ENCODE results near the gene CIBAR2.

The CIBAR2 gene

DNA sequence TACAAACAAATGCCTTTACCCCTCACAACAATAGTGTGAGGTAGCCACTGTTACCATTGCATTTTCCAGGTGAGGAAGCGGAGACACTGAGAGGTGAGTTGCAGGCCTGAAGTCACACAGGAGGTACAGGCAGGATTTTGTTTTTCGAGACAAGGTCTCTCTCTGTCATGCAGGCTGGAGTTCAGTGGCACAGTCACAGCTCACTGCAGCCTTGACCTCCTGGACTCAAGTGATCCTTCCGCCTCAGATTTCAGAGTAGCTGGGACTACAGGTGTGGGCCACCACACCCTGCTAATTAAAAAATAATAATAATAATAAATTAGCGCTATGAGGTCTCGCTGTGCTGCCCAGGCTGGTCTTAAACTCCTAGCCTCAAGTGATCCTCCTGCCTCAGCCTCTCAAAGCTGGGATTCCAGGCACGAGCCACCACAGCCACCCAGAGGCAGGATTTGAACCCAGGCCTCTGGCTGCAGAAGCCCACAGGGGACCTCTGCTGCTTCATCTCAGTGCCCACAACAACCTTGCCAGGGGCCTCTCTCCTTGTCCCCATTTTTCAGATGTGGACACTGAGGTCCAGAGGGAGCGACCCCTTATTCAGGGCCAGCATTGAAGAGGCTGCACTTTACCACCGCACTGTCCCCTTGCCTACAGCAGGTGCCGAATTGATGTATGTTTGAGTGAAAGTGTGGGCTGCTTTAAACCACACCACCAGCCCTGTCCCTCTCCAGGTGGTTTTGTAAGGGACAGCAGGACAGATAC lies 16.0 kb upstream of the CIBAR2 start:
- DNase-seq (ENCODE audit: low read depth), result no peak
- H3K4me3 ChIP-seq (ENCODE audit: low read depth, low read length), result no peak overlapping the region
- TF ChIP-seq, protein P1, sequence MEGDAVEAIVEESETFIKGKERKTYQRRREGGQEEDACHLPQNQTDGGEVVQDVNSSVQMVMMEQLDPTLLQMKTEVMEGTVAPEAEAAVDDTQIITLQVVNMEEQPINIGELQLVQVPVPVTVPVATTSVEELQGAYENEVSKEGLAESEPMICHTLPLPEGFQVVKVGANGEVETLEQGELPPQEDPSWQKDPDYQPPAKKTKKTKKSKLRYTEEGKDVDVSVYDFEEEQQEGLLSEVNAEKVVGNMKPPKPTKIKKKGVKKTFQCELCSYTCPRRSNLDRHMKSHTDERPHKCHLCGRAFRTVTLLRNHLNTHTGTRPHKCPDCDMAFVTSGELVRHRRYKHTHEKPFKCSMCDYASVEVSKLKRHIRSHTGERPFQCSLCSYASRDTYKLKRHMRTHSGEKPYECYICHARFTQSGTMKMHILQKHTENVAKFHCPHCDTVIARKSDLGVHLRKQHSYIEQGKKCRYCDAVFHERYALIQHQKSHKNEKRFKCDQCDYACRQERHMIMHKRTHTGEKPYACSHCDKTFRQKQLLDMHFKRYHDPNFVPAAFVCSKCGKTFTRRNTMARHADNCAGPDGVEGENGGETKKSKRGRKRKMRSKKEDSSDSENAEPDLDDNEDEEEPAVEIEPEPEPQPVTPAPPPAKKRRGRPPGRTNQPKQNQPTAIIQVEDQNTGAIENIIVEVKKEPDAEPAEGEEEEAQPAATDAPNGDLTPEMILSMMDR (IDR thresholded peaks at IDR 0.05; ENCODE audit: insufficient read depth, low read depth, low read length, missing control alignments), result no peak

DNA sequence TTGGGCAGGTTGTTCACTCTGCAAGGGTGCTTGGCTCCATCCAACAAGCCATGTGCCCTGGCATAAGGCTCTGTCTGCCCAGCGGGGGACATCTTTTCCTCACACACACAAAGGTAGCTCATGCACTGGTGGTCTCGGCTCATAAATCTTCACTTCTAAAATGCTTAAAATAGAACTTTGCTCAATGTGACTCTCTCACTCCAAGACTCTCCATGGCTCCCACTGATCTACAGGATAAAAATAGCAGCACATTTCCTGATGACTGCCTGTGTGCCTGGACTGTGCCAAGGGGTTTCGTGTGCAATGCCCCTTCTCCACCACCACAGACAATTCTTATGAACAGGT lies 15.1 kb upstream of the CIBAR2 start:
- TF ChIP-seq, protein P1 (IDR thresholded peaks at IDR 0.05; ENCODE audit: insufficient read depth, low read depth, low read length, missing control alignments), result no peak
- no peak overlapping the region for H3K4me3 ChIP-seq (ENCODE audit: low read depth, low read length)
- DNase-seq (ENCODE audit: low read depth), result no peak

DNA sequence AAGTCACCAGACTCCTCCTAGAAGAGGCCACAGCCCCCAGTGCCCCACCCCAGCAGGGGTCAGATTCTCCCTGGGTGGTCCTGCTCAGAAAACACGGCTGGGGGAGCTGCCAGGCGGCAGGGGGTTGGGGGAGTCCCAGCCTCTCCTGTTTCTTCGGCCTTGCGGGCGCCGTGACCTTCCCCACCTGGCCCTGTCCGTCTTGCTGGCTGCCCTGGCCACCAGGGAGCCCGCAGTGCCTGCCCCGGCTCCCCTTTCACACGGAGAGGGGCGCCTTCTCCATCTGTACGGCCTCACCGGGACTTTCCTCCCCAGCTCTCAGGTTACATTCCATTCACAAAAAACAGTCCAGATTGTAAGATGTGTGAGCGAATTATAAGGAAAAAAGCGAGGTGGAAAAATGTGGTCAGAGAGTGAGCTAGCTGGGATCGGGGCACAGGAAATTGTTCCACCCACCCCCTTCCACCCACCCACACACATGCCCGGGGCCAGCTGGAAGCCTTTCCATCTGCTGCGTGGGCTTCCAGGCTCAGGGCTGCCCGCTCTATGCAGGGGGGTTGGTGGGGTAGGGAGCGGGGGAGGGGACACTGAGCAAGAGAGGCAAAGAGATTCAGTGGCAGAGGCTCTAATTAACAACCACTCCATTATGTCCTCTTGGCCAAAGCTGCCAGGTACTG lies 14.6 kb upstream of the CIBAR2 start:
- TF ChIP-seq, protein P1 (IDR thresholded peaks at IDR 0.05; ENCODE audit: insufficient read depth, low read depth, low read length, missing control alignments), result no peak
- no peak for DNase-seq (ENCODE audit: low read depth)
- H3K4me3 ChIP-seq (ENCODE audit: low read depth, low read length), result no peak overlapping the region

DNA sequence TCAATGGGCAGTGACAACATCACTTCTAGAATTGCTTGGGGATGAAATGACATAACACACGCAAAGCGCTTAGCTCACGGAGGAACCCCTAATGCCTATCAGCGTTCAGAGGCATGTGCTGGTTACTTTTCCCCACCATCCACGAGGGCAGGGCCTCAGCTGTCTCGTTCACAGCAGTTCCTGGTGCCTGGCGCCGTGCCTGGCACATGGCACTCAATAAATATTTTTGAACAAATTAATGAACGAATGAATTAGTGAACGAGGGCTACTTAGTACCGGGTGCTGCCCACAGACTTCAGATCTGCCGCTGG lies 14.1 kb upstream of the CIBAR2 start:
- TF ChIP-seq, protein P1 (IDR thresholded peaks at IDR 0.05; ENCODE audit: insufficient read depth, low read depth, low read length, missing control alignments), result no peak

DNA sequence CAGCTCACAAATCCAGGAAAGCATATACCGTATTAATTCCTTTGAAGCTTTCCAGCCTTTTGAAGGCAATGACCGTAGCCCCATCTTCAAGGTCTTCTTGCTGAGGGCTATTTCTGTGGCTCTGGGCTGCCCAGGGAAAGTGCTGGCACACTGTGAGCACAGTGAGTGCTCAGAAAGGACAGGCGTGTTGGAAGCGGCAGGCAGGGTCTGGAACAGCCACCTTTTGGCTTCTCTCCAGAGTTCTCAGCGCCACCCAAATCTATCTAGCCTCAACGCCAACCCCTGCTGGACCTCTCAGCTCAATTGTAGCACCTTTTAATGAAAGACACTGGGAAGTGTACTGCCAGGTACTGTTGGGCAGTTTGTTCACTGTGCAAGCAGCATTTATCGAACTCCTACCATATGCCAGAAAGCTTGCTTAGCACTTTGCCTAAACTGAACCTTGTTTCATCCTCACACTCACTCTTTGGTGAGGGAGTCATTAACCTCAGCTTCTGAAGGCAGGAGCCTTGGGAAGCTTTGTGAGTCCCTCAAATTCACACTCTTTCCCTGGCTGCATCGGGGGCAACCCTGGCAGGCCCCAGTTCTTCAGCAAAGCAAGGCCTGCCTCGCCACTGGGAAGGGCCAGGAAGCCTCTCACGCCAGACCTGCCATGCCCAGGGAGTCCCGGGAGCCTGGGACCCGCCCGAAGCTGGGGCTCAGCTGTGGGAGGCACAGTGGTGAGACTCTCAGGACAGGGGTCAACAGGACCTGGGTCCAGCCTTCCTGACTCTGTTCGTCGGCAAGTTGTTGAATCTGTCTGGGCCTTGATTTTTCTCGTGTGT lies 13.5 kb upstream of the CIBAR2 start:
- TF ChIP-seq, protein P1 (IDR thresholded peaks at IDR 0.05; ENCODE audit: insufficient read depth, low read depth, low read length, missing control alignments), result no peak

More for the DNA sequence above, 14.1 kb upstream of the CIBAR2 start:
- no peak for DNase-seq (ENCODE audit: low read depth)
- H3K4me3 ChIP-seq (ENCODE audit: low read depth, low read length), result no peak overlapping the region

DNA sequence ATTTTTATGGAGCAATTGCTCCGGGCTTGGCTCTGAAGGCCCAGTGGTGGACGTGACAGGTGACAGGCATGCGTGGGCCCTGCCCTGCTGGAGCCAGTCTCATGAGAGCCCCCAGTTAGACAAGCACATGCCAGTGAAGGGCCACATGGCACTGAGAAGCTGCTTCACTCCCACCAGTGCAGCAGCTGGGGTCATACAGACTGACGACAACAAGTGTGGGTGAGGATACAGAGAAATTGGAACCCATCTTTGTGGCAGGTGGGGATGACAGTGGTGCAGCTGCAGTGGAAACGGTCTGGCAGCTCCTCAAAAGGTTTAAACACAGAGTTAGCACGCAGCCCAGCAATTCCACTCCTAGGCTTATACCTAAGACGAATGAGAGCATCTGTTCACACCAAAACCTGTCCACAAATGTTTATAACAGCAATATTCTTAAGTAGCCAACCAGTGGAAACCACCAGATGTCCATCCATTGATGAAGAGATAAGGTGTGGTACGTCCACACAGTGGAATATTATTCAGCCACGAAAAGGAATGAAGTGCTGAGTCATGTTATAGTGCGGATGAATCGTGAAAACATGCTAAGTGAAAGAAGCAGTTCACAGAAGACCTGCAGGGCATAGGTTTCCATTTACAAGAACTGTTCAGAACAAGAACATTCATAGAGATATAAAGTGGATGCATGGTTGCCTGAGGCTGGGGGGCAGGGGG lies 12.5 kb upstream of the CIBAR2 start:
- no peak overlapping the region for H3K4me3 ChIP-seq (ENCODE audit: low read depth, low read length)
- TF ChIP-seq, protein P1 (IDR thresholded peaks at IDR 0.05; ENCODE audit: insufficient read depth, low read depth, low read length, missing control alignments), result no peak

More for the DNA sequence above, 13.5 kb upstream of the CIBAR2 start:
- DNase-seq (ENCODE audit: low read depth), result no peak
- no peak overlapping the region for H3K4me3 ChIP-seq (ENCODE audit: low read depth, low read length)

More for the DNA sequence above, 12.5 kb upstream of the CIBAR2 start:
- no peak for DNase-seq (ENCODE audit: low read depth)

Data from GM12865 (cell line).